C4-2B (cell line): ENCODE measurements around the gene CPSF4L.

Source experiments
- CTCF ChIP-seq: fragments of 450-650 bp; conservative IDR thresholded peaks from 2 replicates; pipeline ENCODE4 v1.5.1; 2017; ENCODE audit warnings: mild to moderate bottlenecking
- ZFX ChIP-seq: fragments of 450-650 bp; IDR thresholded peaks from 2 replicates; pipeline ENCODE4 v1.6.1; 2017

GRCh38 chr17:73223626-73224230, 38.0 kb downstream of the CPSF4L start:
- TF ChIP-seq CTCF (no peak), ZFX (no peak)
